Measurements from ENCODE around the gene FAM236A.
"Not testable (repeated sequence)": the region's sequence is repeated elsewhere in the genome, so short reads cannot be mapped to it uniquely, and the experiment has no call there.

FAM236A gene

GRCh38 chrX:72937906-72938305 lies at the start of gene FAM236A:
FAM236A (plus strand) TSS chrX:72938206; CDS start chrX:72938263, 57 bp downstream.
- H3K27me3 Mint-ChIP-seq (ENCODE audit: low read depth); H3K27ac Mint-ChIP-seq; H3K36me3 Mint-ChIP-seq (ENCODE audit: low read depth); H3K9me3 Mint-ChIP-seq; H3K4me3 Mint-ChIP-seq; H3K4me1 Mint-ChIP-seq (ENCODE audit: low read depth); DNase-seq (ENCODE audit: low spot score): not testable (repeated sequence)

DNA sequence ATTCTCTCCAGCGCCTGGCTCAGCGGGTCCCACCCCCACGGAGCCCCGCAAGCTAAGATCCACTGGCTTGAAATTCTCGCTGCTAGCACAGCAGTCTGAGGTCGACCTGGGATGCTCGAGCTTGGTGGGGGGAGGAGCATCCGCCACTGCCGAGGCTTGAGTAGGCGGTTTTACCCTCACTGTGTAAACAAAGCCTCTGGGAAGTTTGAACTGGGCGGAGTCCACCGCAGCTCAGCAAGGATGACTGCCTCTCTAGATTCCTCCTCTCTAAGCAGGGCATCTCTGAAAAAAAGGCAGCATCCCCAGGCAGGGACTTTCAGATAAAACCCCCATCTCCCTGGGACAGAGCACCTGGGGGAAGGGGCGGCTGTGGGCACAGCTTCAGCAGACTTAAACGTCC lies 48.3 kb upstream of the FAM236A start:
- H3K9me3 Mint-ChIP-seq; H3K4me1 Mint-ChIP-seq (ENCODE audit: low read depth); DNase-seq (ENCODE audit: low spot score): not testable (repeated sequence)

DNA sequence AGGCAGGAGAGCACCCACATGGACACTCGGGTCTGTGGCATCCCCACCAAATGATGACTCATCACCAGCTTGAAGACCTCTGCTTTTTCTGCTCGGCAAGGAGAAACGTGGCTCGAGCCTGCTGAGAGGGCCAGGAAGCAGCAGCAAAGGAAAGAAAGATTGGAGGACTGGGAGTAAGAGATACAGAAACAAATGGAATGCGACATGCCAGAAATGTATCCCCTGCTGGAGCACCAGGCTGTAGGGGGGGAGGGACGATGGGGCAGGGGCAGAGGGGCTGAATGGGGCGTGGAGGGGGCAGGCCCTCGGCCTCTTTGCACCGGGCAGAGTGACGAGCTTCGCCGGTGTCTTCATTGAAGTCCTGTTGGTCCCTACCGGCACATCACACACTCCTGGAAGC lies 25.7 kb upstream of the FAM236A start, which contains the start of gene FAM236C:
TSS of gene FAM236C (plus strand) at position 301 of the 400 bp plus-strand sequence. CDS start 100 bp downstream, outside the sequence.
- H3K27ac Mint-ChIP-seq; H3K9me3 Mint-ChIP-seq; H3K4me1 Mint-ChIP-seq (ENCODE audit: low read depth); H3K4me3 Mint-ChIP-seq; DNase-seq (ENCODE audit: low spot score); H3K27me3 Mint-ChIP-seq (ENCODE audit: low read depth); H3K36me3 Mint-ChIP-seq (ENCODE audit: low read depth): not testable (repeated sequence)

More for the DNA sequence above, 48.3 kb upstream of the FAM236A start:
- not testable (repeated sequence) for H3K36me3 Mint-ChIP-seq (ENCODE audit: low read depth); H3K4me3 Mint-ChIP-seq; H3K27me3 Mint-ChIP-seq (ENCODE audit: low read depth); H3K27ac Mint-ChIP-seq

DNA sequence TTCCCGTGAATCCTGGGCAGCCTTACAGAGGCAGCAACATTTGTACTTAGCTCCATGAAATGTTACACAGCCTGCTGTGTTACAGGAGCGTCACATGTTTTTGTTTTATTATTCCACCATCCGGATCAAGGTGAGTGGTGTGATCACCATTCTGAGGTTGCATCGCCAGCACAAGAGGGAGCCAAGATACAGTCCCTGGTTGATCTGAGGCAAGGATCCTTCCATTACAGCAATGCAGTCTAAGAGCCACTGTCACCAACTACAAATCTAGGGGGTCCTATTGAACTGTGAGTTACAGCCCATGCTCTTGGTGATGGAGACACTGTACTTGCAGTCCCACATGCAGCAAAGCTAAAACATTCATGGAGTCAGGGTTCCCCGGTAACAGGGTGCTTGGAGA lies 21.9 kb upstream of the FAM236A start:
- not testable (repeated sequence) for H3K4me1 Mint-ChIP-seq (ENCODE audit: low read depth); DNase-seq (ENCODE audit: low spot score); H3K36me3 Mint-ChIP-seq (ENCODE audit: low read depth); H3K4me3 Mint-ChIP-seq; H3K27ac Mint-ChIP-seq; H3K9me3 Mint-ChIP-seq; H3K27me3 Mint-ChIP-seq (ENCODE audit: low read depth)

GRCh38 chrX:72932283-72932682 lies 5.7 kb upstream of the FAM236A start:
- H3K36me3 Mint-ChIP-seq (ENCODE audit: low read depth); DNase-seq (ENCODE audit: low spot score); H3K27ac Mint-ChIP-seq; H3K27me3 Mint-ChIP-seq (ENCODE audit: low read depth); H3K9me3 Mint-ChIP-seq; H3K4me3 Mint-ChIP-seq; H3K4me1 Mint-ChIP-seq (ENCODE audit: low read depth): not testable (repeated sequence)

DNA sequence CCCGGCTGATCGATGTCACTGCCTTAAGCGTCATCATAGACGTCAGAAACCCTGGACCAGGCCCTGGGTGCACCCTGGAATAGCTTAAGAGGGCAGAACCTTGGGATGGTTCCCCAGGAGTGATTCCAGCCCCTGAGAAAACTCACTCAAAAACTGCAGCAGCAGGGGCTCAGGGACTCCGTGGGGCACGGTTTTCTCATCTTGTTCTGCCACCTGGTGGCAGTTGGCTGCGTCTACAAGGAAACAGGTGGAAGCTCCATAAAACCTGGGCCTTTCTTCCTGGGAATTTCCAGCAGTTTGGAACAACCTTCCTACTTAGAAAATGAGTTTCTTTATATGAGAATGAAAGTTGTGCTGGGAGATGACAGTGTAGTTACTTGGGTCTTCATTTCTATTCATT lies 1.6 kb upstream of the FAM236A start:
- H3K36me3 Mint-ChIP-seq (ENCODE audit: low read depth); DNase-seq (ENCODE audit: low spot score); H3K4me3 Mint-ChIP-seq; H3K9me3 Mint-ChIP-seq; H3K27me3 Mint-ChIP-seq (ENCODE audit: low read depth); H3K27ac Mint-ChIP-seq; H3K4me1 Mint-ChIP-seq (ENCODE audit: low read depth): not testable (repeated sequence)

- not testable (repeated sequence) for H3K36me3 Mint-ChIP-seq (ENCODE audit: low read depth); H3K9me3 Mint-ChIP-seq; DNase-seq (ENCODE audit: low spot score); H3K27me3 Mint-ChIP-seq (ENCODE audit: low read depth); H3K4me3 Mint-ChIP-seq; H3K4me1 Mint-ChIP-seq (ENCODE audit: low read depth); H3K27ac Mint-ChIP-seq
Measured at GRCh38 chrX:72936882-72937455, 1.0 kb upstream of the FAM236A start.

DNA sequence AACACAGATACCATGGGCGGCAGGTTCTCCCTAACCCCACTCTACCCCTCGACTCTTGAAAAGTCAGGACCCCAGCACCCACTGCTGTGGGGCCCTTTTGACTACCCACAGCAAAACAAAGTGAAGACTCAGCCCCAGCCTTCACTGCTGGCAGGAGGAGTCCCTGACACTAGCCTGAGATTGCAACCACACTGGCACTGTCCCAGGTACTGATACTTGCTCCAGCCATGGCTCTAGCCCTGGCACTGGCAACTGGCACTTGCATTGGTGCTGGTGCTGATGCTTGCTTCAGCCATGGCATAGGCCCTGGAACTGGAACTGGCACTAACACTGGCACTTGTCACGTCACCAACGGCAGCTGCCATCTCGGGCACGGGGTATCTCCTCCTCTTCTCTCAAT lies 4.3 kb downstream of the FAM236A start:
- H3K4me3 Mint-ChIP-seq; H3K27me3 Mint-ChIP-seq (ENCODE audit: low read depth): not testable (repeated sequence)

DNA sequence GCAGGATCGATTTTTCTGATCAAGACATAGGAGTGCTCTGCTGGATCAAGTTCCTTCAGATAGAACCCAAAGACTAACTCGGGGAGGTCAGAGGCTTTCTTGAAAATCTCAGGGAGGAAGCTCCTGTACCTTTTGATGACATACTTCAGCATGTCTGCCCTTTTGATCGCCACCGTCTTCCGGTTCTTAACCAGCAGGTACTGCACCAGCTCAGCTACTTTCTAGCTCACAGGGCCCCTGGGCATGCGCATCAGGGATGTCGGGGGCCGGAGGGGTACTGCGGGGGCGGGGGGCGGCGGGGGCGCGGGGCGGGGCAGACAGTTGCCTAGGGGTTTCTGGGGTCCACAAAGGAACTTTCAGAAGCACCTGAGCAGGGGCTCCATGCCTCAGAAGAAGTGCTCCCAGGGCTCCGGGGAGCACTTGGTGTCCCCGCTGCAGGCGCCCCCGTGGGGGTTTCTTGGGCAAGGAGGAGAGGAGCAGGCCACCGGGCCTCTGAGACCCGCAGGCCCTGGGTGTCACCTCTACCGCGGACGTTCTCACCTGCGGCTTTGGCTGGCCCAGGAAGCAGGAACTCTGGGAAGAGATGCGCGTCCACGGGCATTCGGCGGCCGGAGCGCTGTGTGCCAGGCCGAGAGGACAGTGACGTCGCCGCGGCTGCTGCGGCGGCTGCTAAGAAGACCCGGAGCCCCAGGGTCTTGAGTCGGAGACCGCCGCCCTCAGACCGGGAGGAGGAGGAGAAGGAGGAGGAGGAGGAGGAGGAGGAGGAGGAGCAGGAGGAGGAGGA lies 5.2 kb downstream of the FAM236A start:
- not testable (repeated sequence) for H3K4me1 Mint-ChIP-seq (ENCODE audit: low read depth); H3K9me3 Mint-ChIP-seq

More for the DNA sequence above, 4.3 kb downstream of the FAM236A start:
- not testable (repeated sequence) for DNase-seq (ENCODE audit: low spot score); H3K36me3 Mint-ChIP-seq (ENCODE audit: low read depth); H3K9me3 Mint-ChIP-seq; H3K4me1 Mint-ChIP-seq (ENCODE audit: low read depth); H3K27ac Mint-ChIP-seq

DNA sequence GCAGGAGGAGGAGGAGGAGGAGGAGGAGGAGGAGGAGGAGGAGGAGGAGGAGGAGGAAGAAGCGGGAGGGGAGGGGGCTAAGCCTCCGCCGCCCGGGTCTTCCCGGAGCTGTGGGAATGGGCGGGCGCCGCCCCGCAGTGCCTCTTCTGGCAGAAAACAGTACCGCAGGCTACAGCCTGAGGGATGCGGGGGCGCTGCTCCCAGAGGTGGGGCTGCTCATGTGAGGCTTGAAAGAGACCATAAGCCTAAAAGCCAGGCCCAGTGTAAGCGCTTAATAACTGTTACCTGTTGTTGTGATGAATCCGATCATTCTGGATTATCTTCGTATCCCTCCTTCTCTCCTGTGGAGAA lies 5.8 kb downstream of the FAM236A start, which contains the start of gene DMRTC1:
TSS of gene DMRTC1 (minus strand) at position 19 of the 351 bp plus-strand sequence. CDS start 68,143 bp downstream, outside the sequence.
- H3K9me3 Mint-ChIP-seq = not testable (repeated sequence)

More for the DNA sequence above, 5.2 kb downstream of the FAM236A start:
- not testable (repeated sequence) for H3K27me3 Mint-ChIP-seq (ENCODE audit: low read depth); H3K36me3 Mint-ChIP-seq (ENCODE audit: low read depth); DNase-seq (ENCODE audit: low spot score); H3K27ac Mint-ChIP-seq; H3K4me3 Mint-ChIP-seq

DNA sequence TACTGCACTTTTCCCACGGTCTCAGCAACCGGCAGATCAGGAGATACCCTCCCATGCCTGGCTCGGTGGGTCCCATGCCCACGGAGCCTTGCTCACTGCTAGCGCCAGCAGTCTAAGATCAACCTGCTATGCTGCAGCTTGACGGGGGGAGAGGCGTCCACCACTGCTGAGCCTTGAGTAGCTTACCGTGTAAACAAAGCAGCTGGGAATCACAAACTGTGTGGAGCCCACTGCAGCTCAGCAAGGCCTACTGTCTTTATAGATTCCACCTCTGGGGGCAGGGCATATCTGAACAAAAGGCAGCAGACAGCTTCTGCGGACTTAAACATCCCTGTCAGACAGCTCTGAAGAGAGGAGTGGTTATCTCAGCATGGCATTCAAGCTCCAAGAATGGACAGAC lies 22.0 kb downstream of the FAM236A start:
- H3K4me3 Mint-ChIP-seq; H3K36me3 Mint-ChIP-seq (ENCODE audit: low read depth); H3K4me1 Mint-ChIP-seq (ENCODE audit: low read depth); H3K9me3 Mint-ChIP-seq; H3K27ac Mint-ChIP-seq; H3K27me3 Mint-ChIP-seq (ENCODE audit: low read depth); DNase-seq (ENCODE audit: low spot score): not testable (repeated sequence)

More for the DNA sequence above, 5.8 kb downstream of the FAM236A start, which contains the start of gene DMRTC1:
- not testable (repeated sequence) for H3K4me1 Mint-ChIP-seq (ENCODE audit: low read depth); H3K36me3 Mint-ChIP-seq (ENCODE audit: low read depth); H3K27me3 Mint-ChIP-seq (ENCODE audit: low read depth); H3K4me3 Mint-ChIP-seq; H3K27ac Mint-ChIP-seq; DNase-seq (ENCODE audit: low spot score)

GRCh38 chrX:72971859-72972258 lies 33.9 kb downstream of the FAM236A start:
- H3K36me3 Mint-ChIP-seq (ENCODE audit: low read depth); DNase-seq (ENCODE audit: low spot score); H3K4me1 Mint-ChIP-seq (ENCODE audit: low read depth); H3K9me3 Mint-ChIP-seq; H3K27ac Mint-ChIP-seq; H3K4me3 Mint-ChIP-seq; H3K27me3 Mint-ChIP-seq (ENCODE audit: low read depth): not testable (repeated sequence)

GRCh38 chrX:72974885-72975284 lies 36.9 kb downstream of the FAM236A start:
- not testable (repeated sequence) for H3K27ac Mint-ChIP-seq; DNase-seq (ENCODE audit: low spot score); H3K4me3 Mint-ChIP-seq; H3K36me3 Mint-ChIP-seq (ENCODE audit: low read depth); H3K4me1 Mint-ChIP-seq (ENCODE audit: low read depth); H3K27me3 Mint-ChIP-seq (ENCODE audit: low read depth); H3K9me3 Mint-ChIP-seq

DNA sequence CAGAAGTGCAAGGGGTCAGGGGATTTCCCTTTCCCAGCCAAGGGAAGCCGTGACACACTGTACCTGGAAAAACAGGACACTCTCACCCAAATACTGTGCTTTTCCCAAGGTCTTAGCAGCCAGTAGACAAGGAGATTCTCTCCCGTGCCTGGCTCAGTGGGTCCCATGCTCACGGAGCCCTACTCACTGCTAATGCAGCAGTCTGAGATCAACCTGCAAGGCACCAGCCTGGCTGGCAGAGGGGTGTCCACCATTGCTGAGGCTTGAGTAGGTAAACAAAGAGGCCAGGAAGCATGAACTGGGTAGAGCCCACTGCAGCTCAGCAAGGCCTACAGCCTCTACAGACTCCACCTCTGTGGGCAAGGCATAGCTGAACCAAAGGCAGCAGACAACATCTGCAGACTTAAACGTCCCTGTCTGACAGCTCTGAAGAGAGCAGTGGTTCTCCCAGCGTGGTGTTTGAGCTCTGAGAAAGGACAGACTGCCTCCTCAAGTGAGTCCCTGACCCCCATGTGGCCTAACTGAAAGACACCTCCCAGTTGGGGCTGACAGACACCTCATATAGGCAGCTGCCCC lies 43.0 kb downstream of the FAM236A start:
- H3K27ac Mint-ChIP-seq; H3K4me1 Mint-ChIP-seq (ENCODE audit: low read depth); H3K9me3 Mint-ChIP-seq; H3K27me3 Mint-ChIP-seq (ENCODE audit: low read depth); DNase-seq (ENCODE audit: low spot score); H3K4me3 Mint-ChIP-seq; H3K36me3 Mint-ChIP-seq (ENCODE audit: low read depth): not testable (repeated sequence)
